ENCODE measurements around the gene TRIM22. TPM values are rescaled to one million over a fixed set of nuclear protein-coding genes. Genes with fewer than 3 reads are reported as not detected.

Gene TRIM22
- total and polyA plus RNA-seq, 9 of the 15 experiments (the other 6 are each of a cell fraction or from before 2014, with no cell fraction given): 0.06 to 1.1 (median 0.18) TPM; not detected in 2

GRCh38 chr11:5665746-5666401, 23.7 kb upstream of the TRIM22 start (continued):
- TF ChIP-seq ZNF740 (CRISPR knock-in tag; IDR thresholded peaks at IDR 0.05) (no peak), ZNF740 (tag; IDR thresholded peaks at IDR 0.05) (no peak), CBX8 (IDR thresholded peaks at IDR 0.05; ENCODE audit: borderline replicate concordance, extremely low read depth, low read depth, low read length, poor library complexity, severe bottlenecking) (no peak), FUS (optimal IDR thresholded peaks at IDR 0.05; ENCODE audit: low read depth, low read length) (no peak), SMARCB1 (IDR thresholded peaks at IDR 0.05; ENCODE audit: insufficient read length, low read depth) (no peak)

GRCh38 chr11:5666402-5666793, 23.2 kb upstream of the TRIM22 start:
- in situ Hi-C loops (cut with MboI): no loop called here
- no TSS peak for BruUV-seq (replicated peaks)
- Histone ChIP-seq H2AFZ (ENCODE audit: low read depth, low read length) (no peak overlapping the region), H3K79me2 (ENCODE audit: control insufficient read depth, insufficient read depth, low read length) (no peaks in the 10 kb centered on the region), H3K9ac (ENCODE audit: insufficient read depth in 1 of 2, low read depth in 2 of 2, low read length in 2 of 2) (no peak overlapping the region), H3K36me3 (ENCODE audit: control insufficient read depth, insufficient read depth, low read length) (peaks cover 9% of the 10 kb centered on the region; the same call in 2 of the 3 replicates), H3K27me3 (ENCODE audit: control insufficient read depth in 2 of 2, insufficient read depth in 2 of 2, low read length in 2 of 2) (no peaks in the 10 kb centered on the region), H3K4me3 (no peak overlapping the region), H3K4me2 (ENCODE audit: insufficient read depth, low read length) (no peak overlapping the region), H4K20me1 (replicated peaks; ENCODE audit: control insufficient read depth, insufficient read depth, low read length) (no peaks in the 10 kb centered on the region), H3K4me1 (replicated peaks in 1 of 2; ENCODE audit: control insufficient read depth in 2 of 2, insufficient read depth in 2 of 2, low read length in 2 of 2) (peaks cover 0 to 10% of the 10 kb centered on the region in 2 experiments; a peak in 3 of 5 replicates), H3K27ac (ENCODE audit: extremely low read depth, low read depth, low read length) (no peak overlapping the region), H3K9me1 (ENCODE audit: control insufficient read depth, insufficient read depth, low read length) (peaks cover 3% of the 10 kb centered on the region), H3K9me3 (replicated peaks; ENCODE audit: control insufficient read depth, insufficient read depth, low read depth, low read length) (no peaks in the 10 kb centered on the region)
- CTCF ChIA-PET (ENCODE audit: low intra/inter-chr PET ratio): interaction anchor here (0.6 kb wide), 1 partner anchor 691 kb away, joined by 4 read pairs; no protein-coding TSS in a partner anchor
- no peak for FAIRE-seq
- POLR2A ChIA-PET: no interaction called here
- intact Hi-C loops (cut with micrococcal nuclease): no loop called here
- 68% methylated on average over 6 of the region's 6 CpGs for WGBS (ENCODE audit: insufficient coverage, low coverage, missing lambda C conversion rate)
- no peak for ATAC-seq
- no peak for DNase-seq (ENCODE audit: extremely low read depth in 1 of 4, low spot score in 3 of 4)
- TF ChIP-seq POLR3G (IDR thresholded peaks at IDR 0.05; ENCODE audit: extremely low read depth, insufficient read length, insufficient replicate concordance) (no peak), NCOR1 (IDR thresholded peaks at IDR 0.05) (no peak), KDM1A (IDR thresholded peaks at IDR 0.05) (no peak), HDAC6 (IDR thresholded peaks at IDR 0.05; ENCODE audit: low read depth, low read length) (no peak), KAT8 (IDR thresholded peaks at IDR 0.05; ENCODE audit: low read depth) (no peak), CSDE1 (IDR thresholded peaks at IDR 0.05) (no peak), ZNF589 (CRISPR knock-in tag; IDR thresholded peaks at IDR 0.05; ENCODE audit: low read depth) (no peak), MAFF (IDR thresholded peaks at IDR 0.05; ENCODE audit: low read length) (no peak), ZNF311 (CRISPR knock-in tag; IDR thresholded peaks at IDR 0.05) (no peak), THRAP3 (IDR thresholded peaks at IDR 0.05; ENCODE audit: borderline replicate concordance) (no peak), NRF1 (conservative IDR thresholded peaks at IDR 0.05 in 1 of 2, IDR thresholded peaks at IDR 0.05 in 1 of 2) (no peak), CCNT2 (IDR thresholded peaks at IDR 0.05; ENCODE audit: borderline replicate concordance, extremely low read depth, insufficient read length, low read depth, low read length) (no peak), RFX5 (IDR thresholded peaks at IDR 0.05; ENCODE audit: low read depth, low read length) (no peak), RBM22 (IDR thresholded peaks at IDR 0.05; ENCODE audit: low read depth, low read length, poor library complexity, severe bottlenecking) (no peak), VEZF1 (CRISPR knock-in tag; IDR thresholded peaks at IDR 0.05) (no peak), MXI1 (IDR thresholded peaks at IDR 0.05; ENCODE audit: low read depth, low read length) (no peak)

Measured in K562 (cell line).